HG03039 (cell line): ENCODE results near the gene SLC49A3.
"Not testable (repeated sequence)": the region's sequence is repeated elsewhere in the genome, so short reads cannot be mapped to it uniquely, and the experiment has no call there.

Experiments
- ATAC-seq: cut with Tn5 transposase; IDR thresholded peaks from one replicate; pipeline ENCODE4 v1.9.1; 2021; ENCODE audit warnings: mild to moderate bottlenecking, moderate library complexity; ENCODE audit not compliant: unreplicated experiment

Gene SLC49A3

DNA sequence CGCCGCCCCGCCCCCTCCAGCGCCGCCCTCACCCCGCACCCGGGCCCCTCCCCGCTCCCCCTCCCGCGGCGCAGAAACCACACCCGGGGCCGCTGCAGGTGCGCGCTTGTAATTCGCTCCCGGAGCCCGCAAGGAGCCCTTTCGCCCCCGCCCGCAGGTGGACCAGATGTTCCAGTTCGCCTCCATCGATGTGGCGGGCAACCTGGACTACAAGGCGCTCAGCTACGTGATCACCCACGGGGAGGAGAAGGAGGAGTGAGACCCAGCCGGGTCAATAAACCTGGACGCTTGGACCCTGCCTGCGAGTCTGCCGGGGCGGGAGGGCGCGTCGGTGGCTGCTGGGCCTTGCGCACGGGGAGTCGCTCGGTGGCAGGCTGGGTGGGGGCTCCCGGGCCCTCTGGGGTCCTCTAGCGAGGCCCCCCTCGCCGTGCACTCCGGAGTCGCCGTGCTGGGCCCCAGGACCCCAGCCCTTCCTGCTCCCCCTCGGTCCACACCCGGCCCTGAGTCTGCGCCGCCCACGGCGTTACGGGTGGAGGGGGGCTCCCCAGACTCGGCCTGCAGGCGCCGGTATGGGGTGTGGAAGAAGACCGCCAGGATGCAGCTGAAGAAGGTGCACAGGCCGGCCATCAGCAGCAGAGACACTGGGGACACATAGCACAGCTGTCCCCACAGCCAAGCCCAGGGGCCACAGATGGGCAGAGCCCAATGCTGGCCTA lies 7.1 kb downstream of the SLC49A3 start:
- no peak for ATAC-seq

DNA sequence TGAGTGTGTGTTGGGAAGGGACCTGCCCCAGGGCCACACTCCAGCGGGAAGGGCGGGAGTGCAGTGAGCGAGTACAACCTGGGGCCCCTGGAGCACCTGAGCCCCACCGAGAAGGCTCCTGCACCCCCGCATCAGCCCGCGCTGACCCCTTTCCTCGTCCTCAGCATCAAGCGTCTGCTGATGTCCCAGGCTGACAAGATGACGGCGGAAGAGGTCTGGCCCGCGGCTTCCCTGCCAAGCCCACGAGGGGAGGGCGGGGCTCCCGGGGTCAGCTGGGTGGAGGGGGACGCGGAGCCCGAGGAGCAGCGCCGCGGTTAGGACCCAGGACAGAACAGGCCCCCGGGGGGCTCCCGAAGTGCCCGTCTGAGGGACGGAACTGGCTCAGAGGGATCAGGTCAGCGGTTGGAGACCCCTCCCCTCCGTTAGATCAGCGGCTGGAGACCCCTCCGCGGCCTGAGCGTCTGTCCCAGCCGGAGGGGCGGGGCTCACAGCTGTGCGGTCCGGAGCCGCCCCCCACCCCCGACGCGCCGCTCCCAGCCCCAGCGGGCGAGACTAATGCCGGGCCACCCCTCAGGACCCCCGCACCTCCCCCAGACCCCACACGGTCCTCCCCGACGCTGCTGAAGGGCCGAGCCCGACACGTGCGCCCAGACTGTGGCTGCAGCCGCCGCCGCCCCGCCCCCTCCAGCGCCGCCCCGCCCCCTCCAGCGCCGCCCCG lies 7.9 kb downstream of the SLC49A3 start:
- no peak for ATAC-seq

DNA sequence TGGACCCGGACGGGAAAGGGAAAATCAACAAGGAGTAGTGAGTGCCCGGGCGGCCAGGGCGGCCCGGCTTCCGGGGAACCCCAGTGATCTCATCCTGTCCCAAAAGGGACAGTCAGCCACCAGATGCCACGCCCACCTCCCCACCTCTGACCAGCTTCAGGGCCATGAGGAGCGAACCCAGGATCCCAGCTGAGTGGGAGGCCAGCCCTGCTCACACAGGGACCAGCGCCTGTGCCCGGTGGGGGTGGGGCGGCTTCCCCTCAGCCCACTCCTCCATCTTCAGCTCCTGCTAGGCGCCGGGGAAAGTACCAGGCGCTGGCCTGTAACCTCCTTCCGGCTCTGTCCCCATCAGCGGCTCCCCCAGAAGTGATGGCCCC lies 8.4 kb downstream of the SLC49A3 start:
- no peak for ATAC-seq

DNA sequence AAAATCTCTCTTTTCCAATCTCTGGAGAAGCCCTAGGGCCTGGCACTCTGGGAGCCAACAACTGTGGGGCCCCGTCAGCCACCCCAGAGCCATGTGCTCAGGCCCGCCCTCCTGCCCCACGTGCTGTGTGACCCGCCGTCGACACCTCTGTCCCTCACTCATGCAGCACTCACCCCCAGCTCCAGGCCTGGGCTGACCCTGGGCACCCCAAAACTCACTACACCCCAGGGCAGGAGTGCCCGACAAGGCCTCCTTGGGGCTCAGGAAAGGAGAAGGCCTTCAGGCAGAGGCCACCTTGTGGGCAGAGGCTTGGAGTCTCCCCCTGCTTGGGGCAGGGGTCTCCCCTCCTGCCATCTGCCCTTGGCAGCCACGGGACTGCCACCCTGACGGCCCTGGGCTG lies 8.9 kb downstream of the SLC49A3 start:
- ATAC-seq = no peak

DNA sequence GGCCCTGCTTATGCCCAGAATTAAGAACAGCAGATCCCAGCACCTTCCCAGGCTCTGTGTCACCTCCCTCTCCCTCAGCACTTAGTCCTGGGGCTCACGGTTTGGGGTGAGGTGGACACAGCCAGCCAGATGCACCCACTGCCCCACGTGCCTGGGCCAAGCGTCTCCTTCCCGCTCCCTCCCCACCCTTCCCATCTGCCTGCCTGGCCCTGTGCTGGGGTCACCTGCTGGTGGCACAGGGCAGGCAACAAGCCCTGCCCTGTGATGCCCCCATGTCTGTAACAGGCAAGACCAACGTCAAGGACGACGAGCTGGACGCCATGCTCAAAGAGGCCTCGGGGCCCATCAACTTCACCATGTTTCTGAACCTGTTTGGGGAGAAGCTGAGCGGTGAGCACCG lies 9.3 kb downstream of the SLC49A3 start:
- no peak for ATAC-seq

DNA sequence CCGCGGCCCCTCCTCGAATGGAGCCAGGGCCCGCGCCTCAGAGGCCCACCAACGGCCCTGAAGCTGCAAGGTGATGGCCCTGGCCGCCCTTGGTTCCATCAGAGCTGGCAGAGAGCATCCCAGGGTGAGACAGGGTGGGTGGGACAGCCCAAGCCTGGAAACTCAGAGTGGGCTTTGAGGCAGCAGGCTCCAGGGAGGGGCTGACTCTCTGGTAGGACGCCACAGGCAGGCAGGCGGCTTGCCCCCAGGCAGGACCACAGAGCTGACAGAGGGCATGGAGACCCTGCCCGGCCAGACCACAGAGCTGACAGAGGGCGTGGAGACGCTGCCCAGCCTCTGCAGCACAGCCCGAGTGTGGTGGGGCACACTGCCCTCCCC lies 9.9 kb downstream of the SLC49A3 start:
- ATAC-seq = no peak

DNA sequence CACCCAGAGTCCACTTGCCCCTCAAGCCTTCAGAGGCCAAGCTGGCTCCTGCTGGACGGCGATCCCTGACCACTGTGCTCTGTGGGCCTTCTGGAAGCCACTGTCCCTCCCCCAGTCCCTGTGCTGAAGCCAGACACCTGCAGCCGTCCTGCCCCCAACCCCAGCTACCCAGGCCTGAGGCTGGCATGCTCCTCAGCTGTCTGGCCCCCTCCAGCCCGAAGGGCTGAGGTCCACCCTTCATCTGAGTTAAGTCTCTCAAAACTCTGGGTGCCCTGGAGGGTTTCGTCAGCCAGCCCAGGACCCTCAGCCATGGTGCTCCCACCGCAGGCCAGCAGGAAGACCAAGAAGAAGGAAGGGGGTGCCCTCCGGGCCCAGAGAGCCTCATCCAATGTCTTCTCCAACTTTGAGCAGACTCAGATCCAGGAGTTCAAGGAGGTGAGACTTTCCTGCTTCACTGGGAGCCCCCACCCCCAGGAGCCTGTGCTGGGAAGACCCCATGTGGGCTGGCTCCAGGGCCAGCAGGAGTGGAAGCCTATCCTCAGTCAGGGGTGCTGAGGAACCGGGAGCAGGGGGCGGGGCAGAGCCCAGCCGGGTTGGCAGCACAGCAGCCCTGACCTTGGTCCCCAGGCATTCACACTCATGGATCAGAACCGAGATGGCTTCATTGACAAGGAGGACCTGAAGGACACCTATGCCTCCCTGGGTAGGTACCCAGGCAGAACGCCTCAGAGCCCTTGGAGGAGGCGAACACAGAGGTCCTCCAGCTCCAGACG lies 10.4 kb downstream of the SLC49A3 start:
- no peak for ATAC-seq

DNA sequence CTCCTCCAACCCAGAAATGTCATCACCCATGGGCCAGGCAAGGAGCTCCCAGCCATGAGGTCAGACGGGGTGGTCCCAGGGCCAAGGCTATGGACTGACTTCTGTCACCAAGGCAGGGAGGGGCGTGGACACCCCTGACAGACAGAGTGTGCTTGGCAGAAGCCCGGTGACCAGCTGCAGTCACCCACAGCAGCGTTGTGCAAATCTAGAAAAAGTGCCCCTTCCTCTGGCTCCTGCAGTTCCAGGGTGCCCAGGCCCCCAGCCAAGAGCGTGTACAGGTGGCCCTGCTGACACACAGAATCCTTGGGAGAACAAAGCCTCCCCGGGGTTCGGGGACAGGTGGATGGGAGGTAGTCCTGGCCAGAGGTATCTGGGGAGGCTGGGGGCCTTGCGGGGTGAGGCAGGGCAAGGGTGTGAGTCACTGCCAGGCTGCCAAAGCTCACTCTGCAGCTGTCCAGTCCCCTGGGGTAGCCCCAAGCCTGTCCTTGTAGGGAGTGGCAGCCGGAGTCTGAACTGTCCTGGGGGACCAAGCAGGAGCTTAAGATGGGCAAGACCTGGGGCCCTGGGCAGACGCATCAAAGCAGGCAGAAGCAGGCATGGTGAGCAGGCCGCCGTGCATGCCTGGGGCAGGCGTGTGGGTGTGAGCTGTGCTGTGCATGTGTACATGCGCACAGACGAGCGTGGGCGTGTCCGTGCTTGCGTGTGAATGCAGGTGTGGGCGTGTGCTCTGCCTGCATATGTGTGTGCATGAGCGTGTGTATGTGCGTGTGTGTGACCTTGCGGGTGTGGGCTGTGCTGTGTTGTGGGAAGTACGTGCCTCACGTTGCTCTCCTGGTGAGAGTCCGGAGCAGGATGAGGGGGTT lies 11.3 kb downstream of the SLC49A3 start:
- no peak for ATAC-seq

DNA sequence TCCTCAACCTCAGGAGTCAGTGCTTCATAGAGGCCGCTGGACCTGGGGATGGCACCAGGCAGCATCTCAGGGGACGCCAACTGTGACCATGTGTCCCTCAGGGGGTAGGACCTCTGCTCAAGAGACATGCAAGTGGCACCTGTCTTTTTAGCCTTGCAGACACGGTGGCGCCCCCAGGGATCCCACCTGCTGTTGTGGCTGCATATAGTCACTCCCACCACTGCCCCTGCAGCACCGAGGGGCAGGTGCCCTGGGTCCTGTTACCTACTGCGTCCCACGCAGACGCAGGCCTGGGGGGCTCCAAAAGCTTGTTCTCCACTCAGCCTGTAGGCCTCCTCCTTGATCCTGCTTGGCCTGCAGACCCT lies 12.1 kb downstream of the SLC49A3 start:
- ATAC-seq = no peak

DNA sequence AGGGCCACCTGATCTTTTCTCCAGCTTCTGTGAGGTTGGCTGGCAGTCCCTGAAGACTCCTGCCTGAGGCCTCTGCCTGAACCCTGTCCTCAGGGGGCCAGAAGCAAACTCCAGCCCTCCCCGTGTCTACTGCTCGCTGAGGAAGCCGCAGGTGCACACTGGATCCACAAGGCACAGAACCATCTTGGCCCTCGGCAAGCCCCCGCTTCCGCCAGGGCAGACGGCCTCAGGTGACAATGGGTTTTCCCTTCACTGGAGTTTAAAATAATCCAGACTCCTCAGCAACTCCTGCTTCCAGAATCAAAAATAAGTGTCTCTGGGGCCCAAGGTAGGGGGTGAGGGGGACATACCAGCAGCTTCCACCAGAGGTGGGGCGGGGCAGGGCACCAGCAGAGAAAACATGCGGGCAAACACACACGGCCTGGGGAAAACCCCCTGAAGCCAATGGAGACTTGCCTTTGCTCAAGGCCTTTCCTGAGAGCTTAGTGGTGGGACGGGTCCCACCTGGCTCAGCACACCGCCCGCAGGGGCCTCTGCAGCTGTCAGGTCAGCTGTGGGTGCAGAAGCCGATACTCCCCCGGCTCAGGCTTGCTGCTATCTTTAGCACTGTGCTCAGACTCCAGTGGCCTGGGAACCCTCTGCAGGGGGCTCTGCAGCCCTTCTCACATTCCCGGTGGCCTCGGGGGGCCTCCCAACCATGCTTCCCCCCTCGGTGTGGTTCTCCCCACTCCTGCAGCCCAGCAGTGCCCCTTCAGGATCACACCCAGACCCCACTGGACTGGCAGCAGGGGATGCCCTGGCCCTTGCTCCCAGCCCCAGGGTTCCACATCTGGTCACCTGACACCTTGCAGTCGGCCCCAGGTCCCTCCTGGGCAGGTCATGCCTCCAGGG lies 12.7 kb downstream of the SLC49A3 start:
- ATAC-seq = no peak

DNA sequence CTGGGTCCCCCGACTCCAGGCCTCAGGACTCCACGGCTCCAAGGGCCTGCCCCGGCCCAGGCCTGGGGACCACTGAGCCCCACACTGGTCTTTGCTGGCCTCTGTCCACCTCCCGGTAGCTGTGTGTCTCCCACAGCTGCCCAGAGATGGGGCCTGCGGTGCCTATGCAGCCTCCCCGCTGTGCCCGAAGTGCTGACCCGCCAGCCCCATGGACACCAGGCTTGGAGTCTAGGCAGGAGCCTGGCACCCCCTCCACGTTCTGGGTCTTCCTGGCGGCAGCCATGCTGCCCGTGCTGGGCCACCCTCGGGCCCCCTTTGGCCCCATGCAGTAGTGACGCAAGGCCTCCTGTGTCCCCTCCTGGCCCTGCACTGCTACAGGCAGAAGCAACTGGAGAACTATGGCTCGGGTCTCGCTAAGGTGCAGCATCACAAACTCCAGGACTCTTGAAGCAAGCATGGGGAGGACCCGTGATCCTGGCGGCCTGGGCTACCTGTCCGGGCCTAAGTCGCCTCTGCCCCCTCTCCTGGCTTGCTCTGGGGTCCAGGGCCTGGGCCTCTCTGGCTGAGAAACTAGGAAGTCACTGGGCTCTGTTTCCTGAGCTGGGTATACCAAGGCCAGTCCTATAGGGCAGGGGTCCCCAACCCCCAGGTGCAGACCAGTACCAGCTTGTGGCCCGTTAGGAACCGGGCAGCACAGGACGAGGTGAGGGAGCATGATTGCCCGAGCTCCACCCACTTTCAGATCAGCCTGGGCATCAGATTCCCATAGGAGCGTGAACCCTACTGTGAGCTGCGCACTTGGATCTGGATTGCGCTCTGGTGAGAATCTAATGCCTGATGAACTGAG lies 13.7 kb downstream of the SLC49A3 start:
- peak; percentile 0 for ATAC-seq

DNA sequence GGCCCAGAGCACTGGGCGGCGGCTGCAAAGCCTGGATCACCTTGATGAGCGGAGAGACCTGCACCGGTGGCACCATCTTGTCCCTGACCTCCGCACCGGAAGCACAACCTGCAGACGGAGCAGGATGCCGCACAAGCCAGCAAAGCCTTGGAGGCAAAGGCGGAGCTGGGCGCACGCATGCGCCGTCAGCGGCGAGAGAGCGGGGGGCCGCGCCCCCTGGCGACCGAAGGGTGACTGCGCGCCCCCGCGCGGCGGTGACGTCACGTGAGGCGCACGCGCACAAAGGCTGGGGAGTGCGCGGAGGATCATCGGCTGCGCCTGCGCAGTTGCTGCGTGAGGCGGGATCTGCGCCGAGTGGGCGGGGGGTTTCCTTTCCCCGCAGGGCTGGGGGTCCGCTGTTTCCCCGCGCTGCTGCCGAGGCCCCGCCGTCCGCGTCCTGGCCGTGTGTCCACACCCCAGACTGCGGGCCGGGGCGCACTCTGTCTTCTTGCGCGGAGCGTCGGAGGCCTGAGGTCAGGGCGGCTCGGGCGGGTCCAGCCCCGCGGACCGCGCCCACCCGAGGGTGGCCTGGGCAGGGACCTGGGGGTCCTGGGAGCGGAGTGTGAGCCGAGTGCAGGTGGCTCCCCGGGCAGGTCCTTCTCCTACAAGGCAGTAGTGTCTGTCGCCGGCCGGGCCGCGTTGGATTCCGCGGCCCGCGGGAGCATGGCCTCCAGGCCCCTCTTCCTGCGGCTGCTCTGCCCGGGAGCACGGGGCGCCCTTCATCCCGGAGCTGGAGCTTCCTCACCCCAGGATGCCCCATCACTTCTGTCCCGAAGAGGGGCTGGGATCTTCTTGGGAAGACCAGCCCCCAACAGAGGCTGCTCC lies 14.5 kb downstream of the SLC49A3 start, which contains the start of the genes ATP5ME and MYL5:
Gene ATP5ME (minus strand): TSS at position 105 of the 864 bp plus-strand sequence. CDS start 29 bp downstream, at position 76.
Gene MYL5 (plus strand): TSS at position 371 of the 864 bp plus-strand sequence. CDS start 3,485 bp downstream, outside the sequence.
- ATAC-seq = peak; percentile 67

DNA sequence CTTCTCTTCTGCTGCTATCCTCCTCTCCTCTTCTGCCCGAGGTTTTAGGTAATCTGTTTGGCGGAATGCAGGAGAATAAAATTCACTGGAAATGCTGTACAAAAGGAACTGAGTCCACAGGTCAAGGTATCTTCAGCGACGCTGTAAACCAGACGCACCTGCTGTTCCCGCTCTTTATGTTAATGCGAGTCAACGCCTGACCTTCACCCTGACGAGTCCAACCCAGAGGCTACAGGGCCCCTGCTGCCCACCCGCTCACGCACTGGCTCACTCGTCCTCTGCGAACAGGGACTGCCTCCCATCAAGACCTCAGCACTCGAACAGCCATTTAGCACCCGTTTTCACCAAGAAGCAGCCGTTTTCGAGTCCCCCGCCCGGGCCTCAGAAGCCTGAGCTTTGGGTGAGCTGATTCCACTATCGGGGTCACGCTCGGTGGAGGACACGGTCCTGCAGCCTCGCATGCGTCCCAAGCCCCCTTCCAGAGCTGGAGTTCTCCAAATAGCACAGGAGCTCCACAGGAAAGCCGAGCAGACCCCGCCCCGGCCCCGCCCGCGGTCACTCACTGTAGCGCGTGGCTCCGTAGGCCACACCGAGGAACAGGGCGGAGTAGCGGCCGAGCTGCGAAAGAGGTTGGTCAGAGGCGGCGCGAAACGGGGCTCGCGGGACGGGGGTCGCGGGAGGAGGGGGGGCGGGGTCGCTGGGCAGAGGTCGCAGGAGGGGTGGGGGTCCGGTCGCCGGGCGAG lies 15.4 kb downstream of the SLC49A3 start:
- no peak for ATAC-seq

DNA sequence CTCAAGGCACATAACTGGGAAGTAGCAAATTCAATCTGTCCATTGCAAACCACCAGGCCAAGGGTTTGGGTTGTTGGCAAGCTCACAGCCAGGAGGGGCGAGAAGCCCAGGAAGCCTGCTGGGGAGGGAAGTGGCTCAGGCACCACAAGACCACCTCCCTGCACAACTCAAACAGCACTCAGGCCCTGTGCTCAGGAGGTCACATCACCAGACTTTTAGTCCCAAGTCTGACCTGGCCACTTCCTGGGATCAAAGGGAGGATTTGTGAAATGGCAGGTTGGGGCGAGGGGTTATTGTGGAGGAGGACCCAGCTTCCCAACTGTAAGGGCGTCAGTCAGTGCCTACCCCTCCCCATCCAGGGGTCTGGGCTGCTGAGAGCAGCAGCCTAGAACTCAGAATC lies 17.2 kb downstream of the SLC49A3 start:
- no peak for ATAC-seq

DNA sequence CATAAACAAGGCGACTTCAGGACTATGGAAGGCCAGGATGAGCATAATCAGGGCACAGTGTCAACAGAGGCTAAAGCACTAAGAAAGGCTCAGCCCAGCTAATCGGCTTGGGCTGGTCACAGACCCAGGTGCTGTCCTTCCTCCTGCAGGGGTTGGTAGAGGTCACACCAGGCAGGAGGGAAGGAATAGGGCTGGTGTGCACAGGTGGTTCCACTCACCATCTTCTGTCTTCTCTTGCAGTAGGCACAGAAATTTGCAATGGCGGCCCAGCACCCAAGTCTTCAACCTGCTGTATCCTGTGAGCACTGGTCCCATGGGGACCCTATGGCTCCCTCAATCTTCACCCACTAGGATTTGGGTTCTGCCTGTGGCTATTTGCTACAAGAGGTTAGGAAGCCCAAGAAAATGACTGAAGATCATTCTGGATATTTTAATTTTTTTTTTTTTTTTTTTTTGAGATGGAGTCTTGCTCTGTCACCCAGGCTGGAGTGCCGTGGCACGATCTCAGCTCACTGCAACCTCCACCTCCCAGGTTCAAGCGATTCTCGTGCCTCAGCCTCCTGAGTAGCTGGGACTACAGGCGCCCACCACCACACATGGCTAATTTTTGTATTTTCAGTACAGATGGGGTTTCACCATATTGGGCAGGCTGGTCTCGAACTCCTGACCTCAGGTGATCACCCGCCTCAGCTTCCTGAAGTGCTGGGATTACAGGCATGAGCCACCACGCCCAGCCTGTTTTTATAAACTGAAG lies 19.0 kb downstream of the SLC49A3 start:
- ATAC-seq = not testable (repeated sequence)

DNA sequence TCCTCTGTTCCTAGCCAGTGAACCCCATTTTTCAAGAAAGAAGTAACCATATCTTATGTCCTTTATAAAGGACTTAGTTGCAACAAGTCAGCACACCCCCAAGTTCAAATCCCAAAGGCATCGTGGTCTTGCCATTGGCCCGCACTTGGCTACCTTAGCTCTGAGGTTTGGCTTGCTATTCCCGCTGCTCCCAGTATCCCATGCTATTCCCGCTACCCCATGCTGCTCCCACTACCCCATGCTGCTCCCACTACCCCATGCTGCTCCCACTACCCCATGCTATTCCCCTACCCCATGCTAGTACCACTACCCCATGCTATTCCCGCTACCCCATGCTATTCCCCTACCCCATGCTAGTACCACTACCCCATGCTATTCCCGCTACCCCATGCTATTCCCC lies 20.7 kb downstream of the SLC49A3 start:
- ATAC-seq = not testable (repeated sequence)

DNA sequence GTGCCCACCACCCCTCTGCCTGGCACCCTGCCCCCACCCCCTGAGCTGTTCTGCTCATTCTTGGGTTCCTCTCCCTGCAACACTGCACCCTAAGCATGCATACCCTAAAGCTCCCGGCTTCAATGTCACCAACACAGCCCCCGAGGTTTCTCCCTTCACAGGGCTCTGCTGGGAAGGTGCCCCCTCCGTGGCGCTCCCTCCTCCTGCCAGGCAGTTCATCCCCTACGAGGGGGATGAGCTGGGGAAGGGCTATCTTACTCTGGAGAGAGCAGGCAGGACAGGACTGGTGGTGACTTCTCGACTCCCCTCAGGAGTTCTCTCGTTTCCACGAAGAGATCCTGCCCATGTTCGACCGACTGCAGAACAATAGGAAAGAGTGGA lies 21.4 kb downstream of the SLC49A3 start:
- no peak for ATAC-seq
